NCI-H187 (cell line): ENCODE measurements around the gene CD99L2.
A peak's percentile ranks its signal among the peaks of the same experiment; 100 is the strongest.

Source experiments
- DNase-seq, 2 experiments: peaks; one replicate each; lab custom pipeline; 2025; lab: John Stamatoyannopoulos, UW

CD99L2 gene

DNA sequence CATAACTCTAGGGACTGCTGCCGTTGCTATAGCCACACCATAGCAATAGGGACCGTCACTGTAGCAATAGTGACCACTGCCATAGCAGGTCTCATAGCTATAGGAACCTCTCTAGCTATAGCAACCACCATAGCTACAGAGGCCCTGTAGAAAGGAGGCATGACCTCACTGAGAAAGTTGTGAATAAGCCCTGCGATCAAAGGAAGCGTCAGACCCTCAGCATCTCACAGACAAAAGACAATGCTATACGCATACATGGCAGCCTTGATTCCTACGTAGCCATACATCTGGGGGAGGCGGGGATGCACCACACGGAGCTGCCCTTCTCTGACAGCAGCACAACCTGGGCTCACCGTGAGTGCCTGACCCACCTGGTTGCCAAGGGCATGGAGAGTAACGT is 116.8 kb downstream of the CD99L2 start:
- no peak for DNase-seq

- DNase-seq = no peak
Measured at GRCh38 chrX:150779385-150779784, 119.1 kb downstream of the CD99L2 start.

- no peak for DNase-seq
Measured at GRCh38 chrX:150777328-150777992, 121.0 kb downstream of the CD99L2 start.

- DNase-seq = no peak
Measured at GRCh38 chrX:150775569-150776350, 122.7 kb downstream of the CD99L2 start.

DNA sequence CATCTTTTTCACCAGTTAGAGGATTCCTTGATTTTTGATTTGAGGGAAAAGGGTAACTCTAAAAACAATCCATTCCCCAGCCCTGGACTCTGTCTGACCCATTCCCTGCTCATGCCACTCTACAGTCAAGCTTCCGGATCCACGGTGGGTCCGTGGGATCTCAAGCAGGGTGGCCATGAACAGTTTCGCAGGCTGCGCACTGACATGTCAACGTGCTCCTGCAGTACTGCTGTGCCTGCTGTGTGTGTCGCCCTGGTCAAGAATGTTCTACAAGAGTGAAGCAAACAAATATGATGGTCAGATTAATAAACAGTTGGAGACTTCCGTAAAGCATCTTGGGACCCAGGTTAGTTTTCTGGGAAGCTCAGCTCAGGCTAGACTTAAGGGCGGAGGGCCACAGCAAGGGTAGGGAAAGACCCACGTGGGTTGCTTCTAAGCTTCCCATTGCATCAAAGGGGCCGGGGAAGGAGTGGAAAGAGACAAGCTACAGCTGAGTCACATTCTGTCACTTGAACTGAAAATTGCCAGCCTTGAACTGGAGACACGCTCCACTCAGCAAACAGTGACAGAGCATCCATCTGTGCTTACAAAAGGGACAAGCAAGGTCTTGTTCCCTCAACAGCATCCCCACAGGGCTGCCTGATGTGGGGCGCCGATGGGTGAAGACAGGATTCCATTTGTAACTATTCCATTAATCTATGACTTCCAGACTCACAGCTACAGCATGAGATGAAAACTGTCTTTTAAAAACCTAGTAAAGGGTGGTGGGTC is 123.5 kb downstream of the CD99L2 start:
- no peak for DNase-seq

- DNase-seq = no peak
Measured at GRCh38 chrX:150773634-150774033, 124.8 kb downstream of the CD99L2 start.

DNA sequence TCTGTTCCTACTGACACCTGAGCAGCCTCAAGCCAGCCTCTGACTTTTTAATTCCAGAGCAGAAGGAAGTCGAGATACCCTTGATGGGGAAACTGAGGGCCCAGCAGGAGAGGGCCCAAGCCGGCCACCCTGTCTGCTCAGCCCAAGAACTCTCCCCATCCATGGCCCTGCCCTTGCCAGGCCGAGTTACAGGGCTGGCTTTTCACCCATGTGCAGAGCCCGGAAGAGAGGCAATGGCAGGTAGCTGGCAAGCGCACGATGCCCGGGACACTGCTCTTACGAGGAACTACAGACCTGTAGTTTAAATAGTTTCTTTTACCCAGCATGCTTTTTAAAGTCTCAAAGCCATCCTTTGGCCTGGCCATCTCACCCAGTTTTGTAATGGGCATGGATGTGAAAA is 125.4 kb downstream of the CD99L2 start:
- no peak for DNase-seq

GRCh38 chrX:150772150-150772970 is 126.1 kb downstream of the CD99L2 start:
- DNase-seq = peak; percentile 69 to 85

GRCh38 chrX:150771116-150771515 is 127.4 kb downstream of the CD99L2 start:
- DNase-seq = peak in 1 of 2 experiments; percentile 20

GRCh38 chrX:150770623-150771022 is 127.8 kb downstream of the CD99L2 start:
- peak in 1 of 2 experiments; percentile 11 for DNase-seq

- DNase-seq = no peak
Measured at GRCh38 chrX:150769408-150769807, 129.1 kb downstream of the CD99L2 start.

- DNase-seq = no peak
Measured at GRCh38 chrX:150768580-150769190, 129.8 kb downstream of the CD99L2 start.

DNA sequence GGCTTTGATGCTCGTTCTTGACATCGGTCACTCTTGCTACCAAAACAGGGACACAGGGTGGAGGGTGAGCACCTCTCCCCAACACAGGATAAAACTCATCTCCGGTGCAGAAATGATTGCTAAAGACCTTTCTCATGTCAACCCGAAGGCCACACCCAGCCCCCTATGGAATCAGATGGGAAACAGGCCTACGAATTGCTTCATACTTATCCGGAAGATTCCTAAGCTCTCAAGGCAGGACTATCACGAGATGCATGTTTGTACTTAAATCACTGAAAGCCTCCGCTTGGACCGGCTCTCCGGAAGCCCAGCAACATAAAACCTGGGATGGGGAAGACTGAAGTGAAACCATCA is 130.4 kb downstream of the CD99L2 start:
- no peak for DNase-seq

- no peak for DNase-seq
Measured at GRCh38 chrX:150767475-150768131, 130.9 kb downstream of the CD99L2 start.

DNA sequence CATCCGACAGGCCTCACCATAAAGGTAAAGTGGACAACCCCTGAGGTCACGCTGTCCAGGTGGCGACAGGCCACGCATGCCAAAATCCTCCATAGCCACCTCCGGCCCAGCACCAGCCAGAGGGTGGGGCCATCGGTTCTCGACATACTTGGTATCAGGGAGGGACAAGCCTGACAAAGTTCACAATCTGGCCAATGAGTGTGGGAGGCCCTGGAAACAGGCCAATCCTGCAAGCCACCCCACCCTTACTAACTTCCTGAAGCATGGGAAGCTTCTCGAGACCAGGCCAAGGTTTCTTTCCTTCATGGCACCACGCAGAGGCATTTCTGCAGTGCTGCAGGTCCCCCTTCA is 131.4 kb downstream of the CD99L2 start:
- DNase-seq = no peak

DNA sequence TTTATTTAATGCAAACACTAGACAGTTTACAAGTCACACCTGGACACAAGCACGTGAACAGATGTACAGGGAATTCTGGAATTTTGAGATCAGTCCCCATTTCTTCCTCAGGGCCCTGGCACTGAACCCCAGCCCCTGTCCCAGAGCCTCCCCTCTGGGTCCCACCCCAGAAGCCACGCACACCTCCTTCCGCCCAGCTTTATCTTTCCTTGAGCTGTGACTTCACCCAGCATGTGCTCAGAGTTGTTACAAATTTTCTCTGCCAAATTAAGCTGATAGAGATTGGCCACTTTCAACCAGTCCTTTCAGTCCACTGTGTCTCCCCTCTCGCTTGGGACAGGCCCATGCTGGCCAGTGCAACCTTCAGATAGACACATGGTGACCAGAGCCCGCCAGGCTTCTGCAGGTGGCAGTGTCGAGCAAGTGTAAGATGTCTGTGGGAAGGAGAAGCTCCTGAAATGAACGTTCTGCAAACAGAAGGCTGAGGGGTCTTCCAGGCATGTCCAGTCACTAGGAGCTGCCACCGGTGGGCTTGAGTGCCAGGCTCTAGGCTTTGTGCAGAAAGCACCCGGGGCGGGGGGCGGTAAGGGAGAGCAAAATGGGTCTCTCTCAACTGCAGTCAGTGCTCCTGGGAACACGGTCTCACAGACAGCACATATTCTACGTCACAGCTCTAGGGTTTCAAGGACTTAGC is 132.0 kb downstream of the CD99L2 start:
- DNase-seq = no peak

DNA sequence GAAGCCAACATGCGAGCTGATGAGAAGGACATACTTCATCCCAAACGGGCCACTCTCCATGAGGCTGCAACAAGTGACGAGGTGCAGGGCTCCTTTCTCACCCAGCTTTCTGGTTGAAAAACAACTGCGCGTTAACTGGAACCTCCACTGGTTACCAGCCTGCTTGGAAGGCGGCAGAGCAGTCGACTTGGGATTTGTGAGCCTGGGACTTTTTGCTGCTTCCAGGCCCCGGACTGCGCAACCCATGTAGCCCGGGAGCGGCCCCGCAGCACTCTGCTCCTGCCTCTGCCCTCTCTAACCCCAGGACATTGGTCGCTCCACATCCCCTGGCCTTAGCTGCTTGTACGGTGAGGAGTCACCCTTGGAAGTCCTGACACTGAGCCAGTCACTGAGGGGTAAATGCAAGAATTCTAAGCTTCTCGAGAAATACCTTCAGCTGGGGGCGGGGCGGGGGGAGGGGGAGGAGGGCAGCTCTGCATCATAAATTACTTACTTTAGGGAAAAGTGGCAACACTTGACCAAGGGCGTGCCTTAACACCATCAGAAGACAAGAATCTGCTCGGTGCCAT is 132.6 kb downstream of the CD99L2 start:
- no peak for DNase-seq

GRCh38 chrX:150765237-150765636 is 133.2 kb downstream of the CD99L2 start:
- DNase-seq = no peak

DNA sequence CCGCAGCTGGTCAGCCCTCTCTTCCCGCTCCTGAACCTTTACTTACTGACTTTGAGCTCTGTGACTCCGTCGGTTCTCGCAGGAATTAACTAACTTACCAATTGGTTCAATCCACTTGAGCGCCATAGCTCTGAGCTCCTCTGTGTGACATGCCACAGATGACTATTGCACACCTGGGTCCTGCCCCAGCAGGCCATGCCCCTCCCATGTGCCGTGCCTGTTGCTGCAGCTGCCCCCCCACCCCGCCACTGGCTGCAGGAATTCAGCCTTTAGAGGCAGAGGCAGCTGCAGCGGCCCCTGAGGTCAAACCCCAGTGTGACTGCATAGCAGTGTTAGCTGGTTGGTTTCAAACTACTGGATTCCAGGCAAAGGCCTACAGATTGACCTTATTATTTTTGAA is 134.7 kb downstream of the CD99L2 start:
- DNase-seq = no peak

GRCh38 chrX:150763303-150763797 is 135.1 kb downstream of the CD99L2 start:
- no peak for DNase-seq
